ENCODE data around the gene HOGA1. TPM values are rescaled to one million over a fixed set of nuclear protein-coding genes. Genes with fewer than 3 reads are reported as not detected.
A peak's percentile ranks its signal among the peaks of the same experiment; 100 is the strongest.

The HOGA1 gene
- total and polyA plus RNA-seq, 2 of the 13 experiments (the other 11 are each of a cell fraction or from before 2014, with no cell fraction given), result 7.6 to 19.5 TPM

GRCh38 chr10:97584798-97585438 is 729 bp downstream of the HOGA1 start (continued):
- TF ChIP-seq ATF7-NPFF (CRISPR knock-in tag; IDR thresholded peaks at IDR 0.05; ENCODE audit: low read depth), result peak; percentile 80
- TF ChIP-seq ARNT2 (CRISPR knock-in tag; IDR thresholded peaks at IDR 0.05; ENCODE audit: low read depth), result 0 out of 2 replicates have a peak, but pooled peaks have one; percentile 22
- 0 out of 2 replicates have a peak, but pooled peaks have one; percentile 42 for TF ChIP-seq ZNF614 (CRISPR knock-in tag; IDR thresholded peaks at IDR 0.05; ENCODE audit: borderline replicate concordance)
- peak; percentile 56; the same call in 1 of the 2 replicates for TF ChIP-seq REPIN1 (CRISPR knock-in tag; IDR thresholded peaks at IDR 0.05; ENCODE audit: borderline replicate concordance, low read depth)
- TF ChIP-seq PHF20 (CRISPR knock-in tag; IDR thresholded peaks at IDR 0.05), result 0 out of 2 replicates have a peak, but pooled peaks have one; percentile 23
- TF ChIP-seq ZBTB37 (CRISPR knock-in tag; IDR thresholded peaks at IDR 0.05), result no peak
- 0 out of 2 replicates have a peak, but pooled peaks have one; percentile 33 for TF ChIP-seq ZBTB34 (CRISPR knock-in tag; IDR thresholded peaks at IDR 0.05)
- TF ChIP-seq ZNF263 (CRISPR knock-in tag; IDR thresholded peaks at IDR 0.05), result 0 out of 2 replicates have a peak, but pooled peaks have one; percentile 14
- no peak for TF ChIP-seq ADNP (CRISPR knock-in tag; IDR thresholded peaks at IDR 0.05)
- TF ChIP-seq GATAD2A (CRISPR knock-in tag; IDR thresholded peaks at IDR 0.05), result 0 out of 2 replicates have a peak, but pooled peaks have one; percentile 19
- peak; percentile 81; the same call in 1 of the 2 replicates for TF ChIP-seq ZNF431 (CRISPR knock-in tag; IDR thresholded peaks at IDR 0.05; ENCODE audit: borderline replicate concordance, low read depth)
- TF ChIP-seq ZFP37 (CRISPR knock-in tag; IDR thresholded peaks at IDR 0.05; ENCODE audit: borderline replicate concordance), result peak; percentile 80; the same call in 1 of the 2 replicates
- TF ChIP-seq TFDP2 (CRISPR knock-in tag; IDR thresholded peaks at IDR 0.05), result peak; percentile 92
- 0 out of 2 replicates have a peak, but pooled peaks have one; percentile 36 for TF ChIP-seq TFAP4 (IDR thresholded peaks at IDR 0.05; ENCODE audit: borderline replicate concordance, low read depth)
- TF ChIP-seq MYPOP (CRISPR knock-in tag; IDR thresholded peaks at IDR 0.05), result 0 out of 2 replicates have a peak, but pooled peaks have one; percentile 26
- peak; percentile 43; the same call in 1 of the 2 replicates for TF ChIP-seq GATAD1 (CRISPR knock-in tag; IDR thresholded peaks at IDR 0.05)
- 0 out of 2 replicates have a peak, but pooled peaks have one; percentile 28 for TF ChIP-seq ZFP36L1 (CRISPR knock-in tag; IDR thresholded peaks at IDR 0.05)
- 0 out of 2 replicates have a peak, but pooled peaks have one; percentile 23 for TF ChIP-seq POGK (CRISPR knock-in tag; conservative IDR thresholded peaks at IDR 0.05)
- TF ChIP-seq RARG (CRISPR knock-in tag; IDR thresholded peaks at IDR 0.05; ENCODE audit: low read depth), result no peak
- no peak for TF ChIP-seq POLR2AphosphoS2 (IDR thresholded peaks at IDR 0.05; ENCODE audit: low read depth, low read length)
- 0 out of 2 replicates have a peak, but pooled peaks have one; percentile 72 for TF ChIP-seq ZNF256 (CRISPR knock-in tag; conservative IDR thresholded peaks at IDR 0.05)

Data from HepG2 (cell line).